Lower lobe of right lung (tissue), 2 donors: Measurements from ENCODE around the gene FRAS1. TPM values are rescaled to one million over a fixed set of nuclear protein-coding genes. Genes with fewer than 3 reads are reported as not detected.

ENCODE experiments used
- ATAC-seq, 2 donors: fragments of 200-7000 bp; cut with Tn5 transposase; one replicate each; pipeline ENCODE4 v1.9.1; 2020 to 2022; ENCODE audit warnings: mild to moderate bottlenecking in 2 of 2, moderate library complexity in 2 of 2
- DNase-seq: peaks from one replicate; pipeline ENCODE4 v3.0.0-alpha.2; 2020
- H3K27ac ChIP-seq: fragments of 200-600 bp; one replicate; pipeline ENCODE4 v1.8.0; 2022
- H3K27me3 ChIP-seq: fragments of 200-600 bp; one replicate; pipeline ENCODE4 v1.8.0; 2022; ENCODE audit warnings: low read depth
- H3K36me3 ChIP-seq: fragments of 200-600 bp; one replicate; pipeline ENCODE4 v1.8.0; 2022; ENCODE audit warnings: mild to moderate bottlenecking
- H3K4me1 ChIP-seq: fragments of 200-600 bp; one replicate; pipeline ENCODE4 v1.8.0; 2022
- H3K4me3 ChIP-seq: fragments of 200-600 bp; one replicate; pipeline ENCODE4 v1.8.0; 2022; ENCODE audit warnings: mild to moderate bottlenecking
- H3K9me3 ChIP-seq: fragments of 200-600 bp; one replicate; pipeline ENCODE4 v1.8.0; 2022
- CTCF ChIP-seq: fragments of 200-600 bp; IDR thresholded peaks from one replicate; pipeline ENCODE4 v1.8.0; 2022; ENCODE audit warnings: antibody characterized with exemption, mild to moderate bottlenecking
- intact Hi-C: fragments of 100-400 bp; cut with DNase I; formaldehyde crosslinking; loops from one replicate; pipeline ENCODE4 v1.11.0; 2022
- total RNA-seq: library from RNA; stranded (reverse); fragmentation: NEBNext Ultra II Directional; extraction: Animal tissue kit (Norgen Biotek cat#: 25700); gene quantifications from one replicate; pipeline ENCODE4 v1.2.1, GENCODE V29; 2021
- donor health status: DM: no; HTN: yes; CAD: no; lungs with severe emphysema.

The FRAS1 gene
- total RNA-seq, 1 donor from 2014 or later = 9.2 TPM

GRCh38 chr4:78069859-78070258, 12.7 kb downstream of the FRAS1 start:
- no peaks in the 10 kb centered on the region for H3K36me3 ChIP-seq
- H3K27me3 ChIP-seq = no peaks in the 10 kb centered on the region
- ATAC-seq (no peak), DNase-seq (no peak)
- no peak for TF ChIP-seq CTCF
- H3K9me3 ChIP-seq = no peaks in the 10 kb centered on the region
- intact Hi-C loops = no loop called here
- no peak overlapping the region for H3K4me3 ChIP-seq
- H3K27ac ChIP-seq = no peak overlapping the region
- H3K4me1 ChIP-seq = no peaks in the 10 kb centered on the region

GRCh38 chr4:78070731-78071282, 13.7 kb downstream of the FRAS1 start:
- no peaks in the 10 kb centered on the region for H3K4me1 ChIP-seq
- no peaks in the 10 kb centered on the region for H3K9me3 ChIP-seq
- TF ChIP-seq CTCF = no peak
- H3K27me3 ChIP-seq = no peaks in the 10 kb centered on the region
- H3K27ac ChIP-seq = no peak overlapping the region
- DNase-seq (no peak), ATAC-seq (no peak)
- intact Hi-C loops = no loop called here
- H3K4me3 ChIP-seq = no peak overlapping the region
- no peaks in the 10 kb centered on the region for H3K36me3 ChIP-seq

GRCh38 chr4:78074759-78075158, 17.6 kb downstream of the FRAS1 start:
- ATAC-seq (no peak), DNase-seq (no peak)
- no peak overlapping the region for H3K27ac ChIP-seq
- TF ChIP-seq CTCF = no peak
- no peaks in the 10 kb centered on the region for H3K9me3 ChIP-seq
- no peaks in the 10 kb centered on the region for H3K27me3 ChIP-seq
- no peak overlapping the region for H3K4me3 ChIP-seq
- intact Hi-C loops = no loop called here
- no peaks in the 10 kb centered on the region for H3K36me3 ChIP-seq
- no peaks in the 10 kb centered on the region for H3K4me1 ChIP-seq

- no peak for ATAC-seq
- TF ChIP-seq CTCF = no peak
Measured at GRCh38 chr4:78075986-78076385, 18.9 kb downstream of the FRAS1 start.

GRCh38 chr4:78078101-78078500, 21.0 kb downstream of the FRAS1 start:
- Histone ChIP-seq H3K4me3 (no peak overlapping the region), H3K4me1 (no peaks in the 10 kb centered on the region), H3K36me3 (no peaks in the 10 kb centered on the region), H3K27me3 (no peaks in the 10 kb centered on the region), H3K27ac (no peak overlapping the region), H3K9me3 (no peaks in the 10 kb centered on the region)
- no peak for TF ChIP-seq CTCF
- intact Hi-C loops = no loop called here
- DNase-seq = no peak
- no peak for ATAC-seq

More at GRCh38 chr4:78075986-78076385, 18.9 kb downstream of the FRAS1 start:
- no peak overlapping the region for H3K4me3 ChIP-seq
- H3K27ac ChIP-seq = no peak overlapping the region
- H3K27me3 ChIP-seq = no peaks in the 10 kb centered on the region
- H3K9me3 ChIP-seq = no peaks in the 10 kb centered on the region
- no peaks in the 10 kb centered on the region for H3K36me3 ChIP-seq
- intact Hi-C loops = no loop called here
- DNase-seq = no peak
- H3K4me1 ChIP-seq = no peaks in the 10 kb centered on the region
